GM23338 (cell line): ENCODE results near the gene PPP2R5D.

ENCODE experiments used
- CREB1 ChIP-seq: fragments of 250-450 bp; sonication (Bioruptor Pico); IDR thresholded peaks from 2 replicates; pipeline ENCODE4 v1.5.0; 2020; ENCODE audit warnings: low read depth, mild to moderate bottlenecking, moderate library complexity
- EZH2 ChIP-seq: fragments of 200-600 bp; sonication (generic); IDR thresholded peaks from one replicate; pipeline ENCODE4 v1.8.0; 2017; ENCODE audit warnings: antibody characterized with exemption, mild to moderate bottlenecking, low read depth; ENCODE audit not compliant: unreplicated experiment
- EZH2phosphoT487 ChIP-seq: fragments of 200-600 bp; sonication (generic); IDR thresholded peaks from one replicate; pipeline ENCODE4 v1.8.1; 2018; ENCODE audit warnings: antibody characterized with exemption; ENCODE audit not compliant: unreplicated experiment
- NANOG ChIP-seq: IDR thresholded peaks from 2 replicates; pipeline ENCODE4 v1.6.1; 2016; ENCODE audit warnings: antibody characterized with exemption, borderline replicate concordance
- POLR2AphosphoS5 ChIP-seq: IDR thresholded peaks from 2 replicates; pipeline ENCODE4 v1.6.1; 2016; ENCODE audit warnings: antibody characterized with exemption, low read depth
- STAT1 ChIP-seq: IDR thresholded peaks from one replicate; pipeline ENCODE4 v1.6.1; 2016; ENCODE audit warnings: antibody characterized with exemption; ENCODE audit not compliant: unreplicated experiment
- ZNF331 ChIP-seq: fragments of 250-450 bp; sonication (Bioruptor Pico); IDR thresholded peaks from 2 replicates; pipeline ENCODE4 v1.5.0; 2020; ENCODE audit warnings: low read depth, mild to moderate bottlenecking, moderate library complexity
- TF ChIP-seq, protein P1 (sequence below), 2 experiments: fragments of 200-600 bp in 1 of 2; sonication (generic) in 1 of 2; conservative IDR thresholded peaks; 2 replicates each; pipeline versions ENCODE4 v1.5.1 to v1.6.1; 2016 to 2017; ENCODE audit warnings: antibody characterized with exemption in 2 of 2, low read depth in 2 of 2, mild to moderate bottlenecking in 2 of 2, moderate library complexity in 1 of 2
- TF ChIP-seq, protein P2 (sequence below): IDR thresholded peaks from one replicate; pipeline ENCODE4 v1.6.1; 2018; ENCODE audit warnings: antibody characterized with exemption; ENCODE audit not compliant: unreplicated experiment
- TF ChIP-seq, protein P3 (sequence below): fragments of 250-450 bp; sonication (Bioruptor Pico); IDR thresholded peaks from 2 replicates; pipeline ENCODE4 v1.5.0; 2020; ENCODE audit warnings: mild to moderate bottlenecking, moderate library complexity

DNA sequence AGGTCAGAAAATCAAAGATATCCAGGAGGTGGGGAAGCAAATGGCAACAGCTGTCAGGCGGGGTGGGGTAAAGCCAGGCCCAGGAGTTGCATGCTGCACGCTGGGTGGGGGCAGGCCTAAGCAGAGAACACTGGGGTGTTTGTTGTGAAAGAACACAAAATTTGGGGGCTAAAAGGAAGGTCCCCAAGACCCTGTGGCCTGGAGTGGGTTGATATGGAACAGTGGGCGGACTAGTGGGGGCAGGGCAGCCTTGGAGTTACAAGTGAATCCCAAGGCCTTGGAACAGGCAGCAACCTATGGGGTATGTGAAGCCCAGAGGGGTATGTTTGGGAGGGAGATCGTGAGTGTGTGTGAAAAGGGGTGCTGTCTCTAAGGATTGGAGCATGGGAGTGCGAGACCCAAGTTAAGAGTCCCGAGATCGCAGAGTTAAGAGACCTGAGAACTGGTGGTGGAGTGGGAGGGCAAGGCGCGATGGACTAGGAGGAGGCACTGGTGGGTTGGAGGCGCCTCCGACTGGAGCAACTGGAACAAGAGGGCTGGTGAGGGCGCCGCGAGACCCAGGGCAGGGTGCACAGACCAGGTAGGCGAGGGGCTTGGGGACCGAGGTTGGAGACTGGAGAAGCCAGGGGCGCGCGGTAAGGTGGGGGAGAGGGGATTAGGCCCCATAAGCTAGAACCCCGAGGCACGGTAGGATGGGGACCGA, 68.6 kb downstream of the PPP2R5D start:
- TF ChIP-seq POLR2AphosphoS5 (no peak), EZH2 (no peak), EZH2phosphoT487 (no peak), STAT1 (no peak), NANOG (no peak), CREB1 (no peak), ZNF331 (CRISPR knock-in tag) (no peak)
- TF ChIP-seq, protein P1, sequence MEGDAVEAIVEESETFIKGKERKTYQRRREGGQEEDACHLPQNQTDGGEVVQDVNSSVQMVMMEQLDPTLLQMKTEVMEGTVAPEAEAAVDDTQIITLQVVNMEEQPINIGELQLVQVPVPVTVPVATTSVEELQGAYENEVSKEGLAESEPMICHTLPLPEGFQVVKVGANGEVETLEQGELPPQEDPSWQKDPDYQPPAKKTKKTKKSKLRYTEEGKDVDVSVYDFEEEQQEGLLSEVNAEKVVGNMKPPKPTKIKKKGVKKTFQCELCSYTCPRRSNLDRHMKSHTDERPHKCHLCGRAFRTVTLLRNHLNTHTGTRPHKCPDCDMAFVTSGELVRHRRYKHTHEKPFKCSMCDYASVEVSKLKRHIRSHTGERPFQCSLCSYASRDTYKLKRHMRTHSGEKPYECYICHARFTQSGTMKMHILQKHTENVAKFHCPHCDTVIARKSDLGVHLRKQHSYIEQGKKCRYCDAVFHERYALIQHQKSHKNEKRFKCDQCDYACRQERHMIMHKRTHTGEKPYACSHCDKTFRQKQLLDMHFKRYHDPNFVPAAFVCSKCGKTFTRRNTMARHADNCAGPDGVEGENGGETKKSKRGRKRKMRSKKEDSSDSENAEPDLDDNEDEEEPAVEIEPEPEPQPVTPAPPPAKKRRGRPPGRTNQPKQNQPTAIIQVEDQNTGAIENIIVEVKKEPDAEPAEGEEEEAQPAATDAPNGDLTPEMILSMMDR (conservative IDR thresholded peaks at IDR 0.05; ENCODE audit: low read depth in 2 of 2), result no peak
- TF ChIP-seq, protein P2, sequence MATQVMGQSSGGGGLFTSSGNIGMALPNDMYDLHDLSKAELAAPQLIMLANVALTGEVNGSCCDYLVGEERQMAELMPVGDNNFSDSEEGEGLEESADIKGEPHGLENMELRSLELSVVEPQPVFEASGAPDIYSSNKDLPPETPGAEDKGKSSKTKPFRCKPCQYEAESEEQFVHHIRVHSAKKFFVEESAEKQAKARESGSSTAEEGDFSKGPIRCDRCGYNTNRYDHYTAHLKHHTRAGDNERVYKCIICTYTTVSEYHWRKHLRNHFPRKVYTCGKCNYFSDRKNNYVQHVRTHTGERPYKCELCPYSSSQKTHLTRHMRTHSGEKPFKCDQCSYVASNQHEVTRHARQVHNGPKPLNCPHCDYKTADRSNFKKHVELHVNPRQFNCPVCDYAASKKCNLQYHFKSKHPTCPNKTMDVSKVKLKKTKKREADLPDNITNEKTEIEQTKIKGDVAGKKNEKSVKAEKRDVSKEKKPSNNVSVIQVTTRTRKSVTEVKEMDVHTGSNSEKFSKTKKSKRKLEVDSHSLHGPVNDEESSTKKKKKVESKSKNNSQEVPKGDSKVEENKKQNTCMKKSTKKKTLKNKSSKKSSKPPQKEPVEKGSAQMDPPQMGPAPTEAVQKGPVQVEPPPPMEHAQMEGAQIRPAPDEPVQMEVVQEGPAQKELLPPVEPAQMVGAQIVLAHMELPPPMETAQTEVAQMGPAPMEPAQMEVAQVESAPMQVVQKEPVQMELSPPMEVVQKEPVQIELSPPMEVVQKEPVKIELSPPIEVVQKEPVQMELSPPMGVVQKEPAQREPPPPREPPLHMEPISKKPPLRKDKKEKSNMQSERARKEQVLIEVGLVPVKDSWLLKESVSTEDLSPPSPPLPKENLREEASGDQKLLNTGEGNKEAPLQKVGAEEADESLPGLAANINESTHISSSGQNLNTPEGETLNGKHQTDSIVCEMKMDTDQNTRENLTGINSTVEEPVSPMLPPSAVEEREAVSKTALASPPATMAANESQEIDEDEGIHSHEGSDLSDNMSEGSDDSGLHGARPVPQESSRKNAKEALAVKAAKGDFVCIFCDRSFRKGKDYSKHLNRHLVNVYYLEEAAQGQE, result no peak
- TF ChIP-seq, protein P3, sequence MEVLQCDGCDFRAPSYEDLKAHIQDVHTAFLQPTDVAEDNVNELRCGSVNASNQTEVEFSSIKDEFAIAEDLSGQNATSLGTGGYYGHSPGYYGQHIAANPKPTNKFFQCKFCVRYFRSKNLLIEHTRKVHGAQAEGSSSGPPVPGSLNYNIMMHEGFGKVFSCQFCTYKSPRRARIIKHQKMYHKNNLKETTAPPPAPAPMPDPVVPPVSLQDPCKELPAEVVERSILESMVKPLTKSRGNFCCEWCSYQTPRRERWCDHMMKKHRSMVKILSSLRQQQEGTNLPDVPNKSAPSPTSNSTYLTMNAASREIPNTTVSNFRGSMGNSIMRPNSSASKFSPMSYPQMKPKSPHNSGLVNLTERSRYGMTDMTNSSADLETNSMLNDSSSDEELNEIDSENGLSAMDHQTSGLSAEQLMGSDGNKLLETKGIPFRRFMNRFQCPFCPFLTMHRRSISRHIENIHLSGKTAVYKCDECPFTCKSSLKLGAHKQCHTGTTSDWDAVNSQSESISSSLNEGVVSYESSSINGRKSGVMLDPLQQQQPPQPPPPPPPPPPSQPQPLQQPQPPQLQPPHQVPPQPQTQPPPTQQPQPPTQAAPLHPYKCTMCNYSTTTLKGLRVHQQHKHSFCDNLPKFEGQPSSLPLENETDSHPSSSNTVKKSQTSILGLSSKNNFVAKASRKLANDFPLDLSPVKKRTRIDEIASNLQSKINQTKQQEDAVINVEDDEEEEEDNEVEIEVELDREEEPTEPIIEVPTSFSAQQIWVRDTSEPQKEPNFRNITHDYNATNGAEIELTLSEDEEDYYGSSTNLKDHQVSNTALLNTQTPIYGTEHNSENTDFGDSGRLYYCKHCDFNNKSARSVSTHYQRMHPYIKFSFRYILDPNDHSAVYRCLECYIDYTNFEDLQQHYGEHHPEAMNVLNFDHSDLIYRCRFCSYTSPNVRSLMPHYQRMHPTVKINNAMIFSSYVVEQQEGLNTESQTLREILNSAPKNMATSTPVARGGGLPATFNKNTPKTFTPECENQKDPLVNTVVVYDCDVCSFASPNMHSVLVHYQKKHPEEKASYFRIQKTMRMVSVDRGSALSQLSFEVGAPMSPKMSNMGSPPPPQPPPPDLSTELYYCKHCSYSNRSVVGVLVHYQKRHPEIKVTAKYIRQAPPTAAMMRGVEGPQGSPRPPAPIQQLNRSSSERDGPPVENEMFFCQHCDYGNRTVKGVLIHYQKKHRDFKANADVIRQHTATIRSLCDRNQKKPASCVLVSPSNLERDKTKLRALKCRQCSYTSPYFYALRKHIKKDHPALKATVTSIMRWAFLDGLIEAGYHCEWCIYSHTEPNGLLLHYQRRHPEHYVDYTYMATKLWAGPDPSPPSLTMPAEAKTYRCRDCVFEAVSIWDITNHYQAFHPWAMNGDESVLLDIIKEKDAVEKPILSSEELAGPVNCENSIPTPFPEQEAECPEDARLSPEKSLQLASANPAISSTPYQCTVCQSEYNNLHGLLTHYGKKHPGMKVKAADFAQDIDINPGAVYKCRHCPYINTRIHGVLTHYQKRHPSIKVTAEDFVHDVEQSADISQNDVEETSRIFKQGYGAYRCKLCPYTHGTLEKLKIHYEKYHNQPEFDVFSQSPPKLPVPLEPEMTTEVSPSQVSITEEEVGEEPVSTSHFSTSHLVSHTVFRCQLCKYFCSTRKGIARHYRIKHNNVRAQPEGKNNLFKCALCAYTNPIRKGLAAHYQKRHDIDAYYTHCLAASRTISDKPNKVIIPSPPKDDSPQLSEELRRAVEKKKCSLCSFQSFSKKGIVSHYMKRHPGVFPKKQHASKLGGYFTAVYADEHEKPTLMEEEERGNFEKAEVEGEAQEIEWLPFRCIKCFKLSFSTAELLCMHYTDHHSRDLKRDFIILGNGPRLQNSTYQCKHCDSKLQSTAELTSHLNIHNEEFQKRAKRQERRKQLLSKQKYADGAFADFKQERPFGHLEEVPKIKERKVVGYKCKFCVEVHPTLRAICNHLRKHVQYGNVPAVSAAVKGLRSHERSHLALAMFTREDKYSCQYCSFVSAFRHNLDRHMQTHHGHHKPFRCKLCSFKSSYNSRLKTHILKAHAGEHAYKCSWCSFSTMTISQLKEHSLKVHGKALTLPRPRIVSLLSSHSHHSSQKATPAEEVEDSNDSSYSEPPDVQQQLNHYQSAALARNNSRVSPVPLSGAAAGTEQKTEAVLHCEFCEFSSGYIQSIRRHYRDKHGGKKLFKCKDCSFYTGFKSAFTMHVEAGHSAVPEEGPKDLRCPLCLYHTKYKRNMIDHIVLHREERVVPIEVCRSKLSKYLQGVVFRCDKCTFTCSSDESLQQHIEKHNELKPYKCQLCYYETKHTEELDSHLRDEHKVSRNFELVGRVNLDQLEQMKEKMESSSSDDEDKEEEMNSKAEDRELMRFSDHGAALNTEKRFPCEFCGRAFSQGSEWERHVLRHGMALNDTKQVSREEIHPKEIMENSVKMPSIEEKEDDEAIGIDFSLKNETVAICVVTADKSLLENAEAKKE (CRISPR knock-in tag), result no peak
